T-cell (primary cell): ENCODE measurements around the gene NCMAP. TPM values are rescaled to one million over a fixed set of nuclear protein-coding genes. Genes with fewer than 3 reads are reported as not detected.

Experiments
- ATAC-seq, 4 experiments: fragments of 200-7000 bp in 3 of 4; fragments of 150-1000 bp in 1 of 4; cut with Tn5 transposase; replicated peaks in 1 of 4; 1 replicate in 3 of 4; 2 replicates in 1 of 4; pipeline ENCODE4 v1.10.0; 2021; ENCODE audit warnings: moderate library complexity in 3 of 4, mild to moderate bottlenecking in 2 of 4, moderate number of reproducible peaks in 1 of 4
- CTCF ChIA-PET, 2 donors: fragments of 300-600 bp; sonication (Branson Sonifier 250); formaldehyde crosslinking; loops; one replicate each; lab custom pipeline; 2022; ENCODE audit warnings: antibody characterized with exemption in 2 of 2; lab: Charles Lee
- POLR2A ChIA-PET, 2 donors: fragments of 300-600 bp; sonication (Branson Sonifier 250); formaldehyde crosslinking; loops; one replicate each; lab custom pipeline; 2022; ENCODE audit warnings: antibody characterized with exemption in 2 of 2; lab: Charles Lee
- DNase-seq, 35 experiments: peaks; one replicate each; pipeline versions ENCODE4 v3.0.0 to v3.0.0-alpha.2; 2013 to 2023
- H3K27ac ChIP-seq: one replicate; pipeline ENCODE4 v1.5.1; 2013; ENCODE audit warnings: low read length
- H3K27me3 ChIP-seq, 2 experiments: replicated peaks in 1 of 2; 1 replicate in 1 of 2; 2 replicates in 1 of 2; pipeline versions ENCODE4 v1.6.1 to v1.7.0; 2013; ENCODE audit warnings: low read length in 1 of 2, mixed read lengths in 1 of 2; ENCODE audit not compliant: control insufficient read depth in 2 of 2, insufficient read depth in 2 of 2; ENCODE audit errors: extremely low read depth in 1 of 2
- H3K36me3 ChIP-seq, 2 donors: 1 replicate in 1 of 2; 2 replicates in 1 of 2; pipeline versions ENCODE4 v1.6.1 to v1.7.0; 2013; ENCODE audit warnings: low read length in 1 of 2; ENCODE audit not compliant: control insufficient read depth in 2 of 2, insufficient read depth in 1 of 2; ENCODE audit errors: extremely low read depth in 1 of 2
- H3K4me1 ChIP-seq, 2 experiments: 1 replicate in 1 of 2; 2 replicates in 1 of 2; pipeline versions ENCODE4 v1.6.1 to v1.7.0; 2013; ENCODE audit warnings: low read length in 2 of 2, mixed read lengths in 1 of 2; ENCODE audit not compliant: insufficient read depth in 2 of 2, control insufficient read depth in 1 of 2; ENCODE audit errors: extremely low read depth in 1 of 2
- H3K4me3 ChIP-seq, 2 donors: 1 replicate in 1 of 2; 2 replicates in 1 of 2; pipeline versions ENCODE4 v1.5.1 to v1.7.0; 2013; ENCODE audit warnings: mild to moderate bottlenecking in 2 of 2, low read length in 1 of 2, moderate library complexity in 1 of 2; ENCODE audit not compliant: control insufficient read depth in 1 of 2; ENCODE audit errors: extremely low read depth in 1 of 2
- H3K9me3 ChIP-seq: 2 replicates; pipeline ENCODE4 v1.7.0; 2013
- H3K27ac Mint-ChIP-seq, 2 donors: one replicate each; pipeline ENCODE4 v1.8.0; 2020 to 2021; ENCODE audit warnings: mild to moderate bottlenecking in 2 of 2, mixed read lengths in 2 of 2
- H3K27me3 Mint-ChIP-seq, 2 donors: one replicate each; pipeline ENCODE4 v1.8.0; 2021 to 2022; ENCODE audit warnings: mixed read lengths in 2 of 2
- H3K36me3 Mint-ChIP-seq: one replicate; pipeline ENCODE4 v1.8.0; 2021; ENCODE audit warnings: mixed read lengths
- H3K4me1 Mint-ChIP-seq, 3 donors: one replicate each; pipeline ENCODE4 v1.8.0; 2020 to 2022; ENCODE audit warnings: mixed read lengths in 3 of 3, mild to moderate bottlenecking in 1 of 3
- H3K4me3 Mint-ChIP-seq, 3 donors: one replicate each; pipeline ENCODE4 v1.8.0; 2020 to 2022; ENCODE audit warnings: mild to moderate bottlenecking in 3 of 3, mixed read lengths in 3 of 3, moderate library complexity in 3 of 3
- H3K9me3 Mint-ChIP-seq, 3 donors: one replicate each; pipeline ENCODE4 v1.8.0; 2020 to 2022; ENCODE audit warnings: mixed read lengths in 3 of 3
- WGBS: methylation state at CpG from one replicate; pipeline ENCODE4 v1.1.5; 2013; ENCODE audit warnings: missing lambda C conversion rate; ENCODE audit not compliant: insufficient coverage; 5-methylcytosine and 5-hydroxymethylcytosine counted together
- total RNA-seq, 35 experiments: library from RNA in 6 of 35; stranded (reverse) in 6 of 35; fragments of 120-200 nt in 1 of 35; gene quantifications; one replicate each; pipeline versions ENCODE4 v1.2.1 to v1.2.4 and lab custom pipeline; 2013 to 2026

The NCMAP gene
- total RNA-seq, 5 donors from 2014 or later (not counting 1 experiment from before 2014, with no cell fraction given), result 0.13 to 0.23 (median 0.19) TPM; not detected in 1

DNA sequence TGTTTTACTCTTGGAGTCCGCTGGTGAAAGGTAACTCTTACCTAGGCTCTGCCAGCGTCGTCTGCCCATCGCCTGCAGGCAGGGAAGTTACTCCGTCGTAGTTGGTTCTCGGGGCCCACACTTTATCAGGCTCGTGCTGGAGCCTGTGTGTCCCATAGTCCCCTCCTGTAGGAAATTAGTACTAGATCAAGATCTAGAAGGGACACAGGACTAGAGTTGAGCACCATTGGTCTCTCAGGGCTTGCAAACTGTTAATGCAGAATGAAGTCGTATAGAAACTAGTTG, 88.2 kb downstream of the NCMAP start:
- 4% methylated on average over 8 of the region's 9 CpGs for WGBS
- Mint-ChIP-seq H3K27ac (peak overlapping the region; percentile 65 to 73), H3K4me3 (peak overlapping the region; percentile 82 to 97 (median 93)), H3K36me3 (peaks cover 36% of the 10 kb centered on the region), H3K4me1 (peaks cover 51 to 64% (median 58%) of the 10 kb centered on the region in 3 donors), H3K27me3 (no peaks in the 10 kb centered on the region), H3K9me3 (no peaks in the 10 kb centered on the region)
- POLR2A ChIA-PET, result interaction anchor here in 1 of 2 donors (1.4 kb wide), 1 partner anchor 10 kb away, joined by 3 read pairs; no protein-coding TSS in a partner anchor
- Histone ChIP-seq H3K9me3 (no peaks in the 10 kb centered on the region), H3K36me3 (peaks cover 0 to 29% of the 10 kb centered on the region in 2 donors), H3K4me1 (peaks cover 19 to 22% of the 10 kb centered on the region in 2 experiments), H3K27me3 (no peaks in the 10 kb centered on the region), H3K4me3 (peak overlapping the region; percentile 95 to 97), H3K27ac (peak overlapping the region; percentile 89)
- CTCF ChIA-PET, result no interaction called here
- no peak for ATAC-seq
- peak in 4 of 35 experiments; percentile 2 to 29 (median 6) for DNase-seq

DNA sequence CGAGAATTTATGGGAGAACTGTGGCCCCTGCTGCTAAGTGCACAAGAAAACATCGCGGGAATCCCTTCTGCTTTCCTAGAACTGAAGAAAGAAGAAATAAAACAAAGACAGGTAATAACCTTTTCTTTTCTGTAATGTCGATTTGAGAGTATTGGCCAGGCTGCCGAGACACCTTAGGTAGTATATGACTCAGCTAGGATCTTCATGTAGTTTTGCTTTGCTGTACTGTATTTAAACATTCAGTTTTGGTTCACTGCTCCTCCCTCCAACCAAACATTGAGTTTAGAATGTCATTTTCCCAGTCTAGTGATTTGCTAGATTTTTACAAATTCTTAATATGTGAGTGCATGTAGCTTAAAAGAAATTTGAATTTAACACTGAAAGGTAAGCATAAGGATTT, 93.0 kb downstream of the NCMAP start:
- ATAC-seq, result no peak
- Mint-ChIP-seq H3K9me3 (no peaks in the 10 kb centered on the region), H3K4me1 (peaks cover 49 to 54% (median 52%) of the 10 kb centered on the region in 3 donors), H3K27ac (no peak overlapping the region), H3K27me3 (no peaks in the 10 kb centered on the region), H3K4me3 (no peak overlapping the region), H3K36me3 (peaks cover 78% of the 10 kb centered on the region)
- Histone ChIP-seq H3K27ac (no peak overlapping the region), H3K9me3 (no peaks in the 10 kb centered on the region), H3K36me3 (peaks cover 0 to 76% of the 10 kb centered on the region in 2 donors), H3K27me3 (no peaks in the 10 kb centered on the region), H3K4me1 (peaks cover 5 to 14% of the 10 kb centered on the region in 2 experiments), H3K4me3 (no peak overlapping the region)
- no peak for DNase-seq
- POLR2A ChIA-PET, result interaction anchor here in 1 of 2 donors (0.5 kb wide), 1 partner anchor 28 kb away, joined by 3 read pairs; no protein-coding TSS in a partner anchor
- CTCF ChIA-PET, result interaction anchor here in 1 of 2 donors (0.6 kb wide), 1 partner anchor 497 kb away, joined by 3 read pairs; no protein-coding TSS in a partner anchor
- no CpG with 5 or more reads among the region's 5 CpGs for WGBS

DNA sequence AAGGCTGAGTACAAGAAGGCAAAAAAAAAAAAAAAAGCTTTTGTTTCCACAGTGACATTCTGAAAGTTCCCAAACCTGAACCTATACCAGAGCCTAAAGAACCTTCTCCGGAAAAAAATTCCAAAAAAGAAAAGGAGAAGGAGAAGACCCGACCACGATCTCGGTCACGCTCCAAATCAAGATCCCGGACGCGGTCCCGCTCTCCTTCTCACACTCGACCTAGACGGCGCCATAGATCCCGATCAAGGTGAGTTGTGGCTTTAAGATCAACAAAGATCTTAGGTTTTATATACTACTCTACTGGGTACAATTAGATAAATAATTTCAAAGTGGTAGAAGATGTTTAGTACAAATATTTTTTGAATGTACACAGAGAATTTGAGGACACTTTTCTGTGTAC, 96.5 kb downstream of the NCMAP start:
- H3K9me3 Mint-ChIP-seq, result no peaks in the 10 kb centered on the region
- POLR2A ChIA-PET, result interaction anchor here (0.6 kb wide), 2 partner anchors 7 to 8 kb away, joined by 4 read pairs; no protein-coding TSS in a partner anchor
- Histone ChIP-seq H3K4me1 (no peaks in the 10 kb centered on the region), H3K4me3 (no peak overlapping the region), H3K27ac (no peak overlapping the region), H3K9me3 (no peaks in the 10 kb centered on the region), H3K36me3 (peaks cover 4 to 98% of the 10 kb centered on the region in 2 donors), H3K27me3 (no peaks in the 10 kb centered on the region)
- DNase-seq (no peak), ATAC-seq (no peak)
- H3K27me3 Mint-ChIP-seq, result no peaks in the 10 kb centered on the region
- H3K36me3 Mint-ChIP-seq, result peaks cover 84% of the 10 kb centered on the region
- CTCF ChIA-PET, result interaction anchor here in 1 of 2 donors (0.5 kb wide), 1 partner anchor 91 kb away, joined by 3 read pairs; no protein-coding TSS in a partner anchor
- H3K4me3 Mint-ChIP-seq, result no peak overlapping the region
- H3K27ac Mint-ChIP-seq, result no peak overlapping the region
- no CpG with 5 or more reads among the region's 13 CpGs for WGBS
- peaks cover 33 to 46% (median 42%) of the 10 kb centered on the region in 3 donors for H3K4me1 Mint-ChIP-seq

DNA sequence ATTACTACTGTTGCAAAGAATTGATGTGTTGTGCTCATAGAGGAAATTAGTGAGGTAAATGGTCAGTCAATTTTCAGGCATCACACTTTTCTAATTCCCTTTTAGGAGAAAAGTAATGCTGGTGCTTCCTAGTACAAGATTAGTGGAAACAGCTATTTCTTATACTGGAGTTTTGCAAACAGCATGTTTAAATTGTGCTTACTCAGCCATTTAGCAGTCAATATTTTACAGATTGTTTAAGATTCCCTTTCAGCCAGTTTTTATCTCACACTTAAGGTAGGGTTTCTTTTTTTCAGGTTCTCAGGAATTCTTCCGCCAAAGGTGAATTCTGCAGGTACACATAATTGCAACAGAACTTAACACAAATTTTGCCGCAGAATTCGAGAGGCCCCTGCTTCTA, 98.1 kb downstream of the NCMAP start:
- Mint-ChIP-seq H3K36me3 (peaks cover 75% of the 10 kb centered on the region), H3K9me3 (no peaks in the 10 kb centered on the region), H3K4me3 (no peak overlapping the region), H3K4me1 (peaks cover 37 to 44% (median 39%) of the 10 kb centered on the region in 3 donors), H3K27me3 (no peaks in the 10 kb centered on the region), H3K27ac (no peak overlapping the region)
- no peak overlapping the region for H3K4me3 ChIP-seq
- no peaks in the 10 kb centered on the region for H3K27me3 ChIP-seq
- no CpG with 5 or more reads among the region's 3 CpGs for WGBS
- DNase-seq, result no peak
- H3K4me1 ChIP-seq, result no peaks in the 10 kb centered on the region
- H3K27ac ChIP-seq, result no peak overlapping the region
- H3K9me3 ChIP-seq, result no peaks in the 10 kb centered on the region
- ChIA-PET POLR2A (interaction anchor here (0.5 to 1.2 kb wide), 2 partner anchors 9 to 172 kb away, joined by 3 to 4 read pairs; no protein-coding TSS in a partner anchor), CTCF (interaction anchor here in 1 of 2 donors (0.6 kb wide), 1 partner anchor 877 kb away, joined by 3 read pairs; no protein-coding TSS in a partner anchor)
- H3K36me3 ChIP-seq, result peaks cover 4 to 93% of the 10 kb centered on the region in 2 donors
- ATAC-seq, result no peak

DNA sequence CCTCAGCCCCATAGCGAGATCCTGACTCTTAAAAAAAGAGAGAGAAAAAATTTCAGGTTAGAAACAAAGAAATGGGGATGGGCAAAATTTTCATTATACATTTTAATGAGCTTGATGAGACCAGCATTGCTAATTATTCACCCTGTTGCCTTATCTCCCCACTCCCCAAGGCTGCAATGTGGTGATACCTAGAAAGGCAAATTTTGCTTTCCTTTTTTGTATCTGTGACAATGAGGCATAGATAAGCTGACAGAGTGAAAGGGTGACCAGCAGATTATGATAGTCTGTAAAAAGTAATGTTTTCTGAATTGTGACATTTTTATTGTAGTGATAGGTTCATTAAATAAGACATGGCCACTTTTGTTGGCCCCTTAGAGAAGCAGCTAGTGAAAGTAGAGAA, 100.2 kb downstream of the NCMAP start:
- peaks cover 40 to 45% (median 44%) of the 10 kb centered on the region in 3 donors for H3K4me1 Mint-ChIP-seq
- no peak for ATAC-seq
- DNase-seq, result no peak
- no CpG with 5 or more reads among the region's 1 CpG for WGBS
- H3K4me3 Mint-ChIP-seq, result no peak overlapping the region
- Histone ChIP-seq H3K4me1 (no peaks in the 10 kb centered on the region), H3K9me3 (no peaks in the 10 kb centered on the region), H3K4me3 (no peak overlapping the region), H3K36me3 (peaks cover 4 to 93% of the 10 kb centered on the region in 2 donors), H3K27ac (no peak overlapping the region), H3K27me3 (no peaks in the 10 kb centered on the region)
- H3K27ac Mint-ChIP-seq, result no peak overlapping the region
- H3K27me3 Mint-ChIP-seq, result no peaks in the 10 kb centered on the region
- H3K36me3 Mint-ChIP-seq, result peaks cover 67% of the 10 kb centered on the region
- H3K9me3 Mint-ChIP-seq, result no peaks in the 10 kb centered on the region
- POLR2A ChIA-PET, result interaction anchor here in 1 of 2 donors (0.6 kb wide), 1 partner anchor 11 kb away, joined by 6 read pairs; no protein-coding TSS in a partner anchor
- CTCF ChIA-PET, result no interaction called here

DNA sequence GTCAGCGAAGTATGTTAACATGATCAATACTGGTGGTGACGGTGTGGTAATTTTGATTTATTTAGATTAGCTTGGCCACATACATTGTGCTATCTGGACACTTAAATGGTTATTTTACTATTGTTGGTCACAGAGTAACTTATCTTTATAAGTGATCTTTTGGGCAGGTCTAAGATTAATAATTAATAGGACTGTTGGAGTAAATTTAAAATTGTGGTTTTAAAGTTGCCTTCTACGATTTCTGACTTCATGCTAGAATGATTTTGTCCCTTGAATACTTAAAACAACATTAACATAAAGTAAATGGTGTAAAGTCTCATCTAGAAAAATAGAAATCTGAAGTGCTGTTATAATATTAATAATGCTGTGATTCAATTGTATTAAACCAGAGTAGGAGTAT, 101.9 kb downstream of the NCMAP start:
- Mint-ChIP-seq H3K27me3 (no peaks in the 10 kb centered on the region), H3K9me3 (no peaks in the 10 kb centered on the region), H3K4me1 (peaks cover 40 to 44% (median 40%) of the 10 kb centered on the region in 3 donors), H3K27ac (peak overlapping the region in 1 of 2 donors; percentile 32), H3K4me3 (no peak overlapping the region), H3K36me3 (peaks cover 58% of the 10 kb centered on the region)
- no peak for DNase-seq
- H3K27ac ChIP-seq, result no peak overlapping the region
- no peaks in the 10 kb centered on the region for H3K27me3 ChIP-seq
- no peaks in the 10 kb centered on the region for H3K4me1 ChIP-seq
- no peak overlapping the region for H3K4me3 ChIP-seq
- no peaks in the 10 kb centered on the region for H3K9me3 ChIP-seq
- peaks cover 9 to 93% of the 10 kb centered on the region in 2 donors for H3K36me3 ChIP-seq
- no peak for ATAC-seq
- WGBS, result 80% methylated on average over 1 of the region's 3 CpGs
- ChIA-PET CTCF (interaction anchor here in 1 of 2 donors (1.0 kb wide), 1 partner anchor 173 kb away, joined by 3 read pairs; no protein-coding TSS in a partner anchor), POLR2A (interaction anchor here (0.7 kb wide), 2 partner anchors 10 to 19 kb away, joined by 8 to 9 read pairs; no protein-coding TSS in a partner anchor)
